IMR-90 (cell line): ENCODE data around the gene BRIP1. TPM values are rescaled to one million over a fixed set of nuclear protein-coding genes. Genes with fewer than 3 reads are reported as not detected.

Experiments
- ATAC-seq: fragments of 200-7000 bp; cut with Tn5 transposase; 2 replicates; pipeline ENCODE4 v1.9.1; 2020; ENCODE audit warnings: low read depth, mild to moderate bottlenecking, moderate library complexity
- BruUV-seq: library from RNA; stranded (reverse); fragments of 400-500 nt; replicated peaks from 2 replicates; lab custom pipeline; 2021; lab: Mats Ljungman, UMichigan
- CTCF ChIA-PET: fragments of 300-600 bp; formaldehyde crosslinking; extraction: SDS; loops from one replicate; lab custom pipeline; 2021; ENCODE audit warnings: antibody characterized with exemption; lab: Yijun Ruan, JAX
- POLR2A ChIA-PET: fragments of 300-600 bp; sonication (Branson Sonifier 250); formaldehyde crosslinking; loops from one replicate; lab custom pipeline; 2022; ENCODE audit warnings: antibody characterized with exemption; ENCODE audit not compliant: unreplicated experiment; lab: Charles Lee
- DNase-seq: peaks from one replicate; pipeline ENCODE4 v3.0.0; 2013
- H2AFZ ChIP-seq: replicated peaks from 2 replicates; pipeline ENCODE3; 2013; ENCODE audit warnings: low read length, mild to moderate bottlenecking; ENCODE audit not compliant: poor library complexity
- H2AK5ac ChIP-seq: 2 replicates; pipeline ENCODE4 v1.6.1; 2013; ENCODE audit warnings: low read depth, low read length, inconsistent platforms
- H2AK9ac ChIP-seq: replicated peaks from 2 replicates; pipeline ENCODE3; 2013; ENCODE audit warnings: mild to moderate bottlenecking, low read depth, low read length, moderate library complexity; ENCODE audit not compliant: poor library complexity
- H2BK120ac ChIP-seq: 2 replicates; pipeline ENCODE4 v1.6.1; 2013; ENCODE audit warnings: low read depth, low read length, inconsistent platforms
- H2BK15ac ChIP-seq: 3 replicates; pipeline ENCODE4 v1.6.1; 2013; ENCODE audit warnings: low read depth, low read length, inconsistent platforms
- H2BK20ac ChIP-seq: 2 replicates; pipeline ENCODE4 v1.6.1; 2013; ENCODE audit warnings: low read depth, mild to moderate bottlenecking, inconsistent platforms, low read length, moderate library complexity
- H2BK5ac ChIP-seq: 2 replicates; pipeline ENCODE4 v1.6.1; 2013; ENCODE audit warnings: mild to moderate bottlenecking, low read depth, low read length, inconsistent platforms; ENCODE audit not compliant: poor library complexity, severe bottlenecking
- H3K14ac ChIP-seq: replicated peaks from 2 replicates; pipeline ENCODE4 v1.6.1; 2013; ENCODE audit warnings: low read depth, low read length, inconsistent platforms
- H3K18ac ChIP-seq: 2 replicates; pipeline ENCODE4 v1.6.1; 2013; ENCODE audit warnings: low read depth, low read length, control low read depth
- H3K23ac ChIP-seq: 2 replicates; pipeline ENCODE4 v1.6.1; 2013; ENCODE audit warnings: low read depth, low read length, inconsistent platforms
- H3K27ac ChIP-seq: 2 replicates; pipeline ENCODE4 v1.5.1; 2013; ENCODE audit warnings: mild to moderate bottlenecking, control low read depth, low read length; ENCODE audit not compliant: insufficient read depth
- H3K27me3 ChIP-seq: 2 replicates; pipeline ENCODE4 v1.6.1; 2013; ENCODE audit warnings: low read length; ENCODE audit not compliant: control insufficient read depth, insufficient read depth
- H3K36me3 ChIP-seq: 2 replicates; pipeline ENCODE4 v1.6.1; 2013; ENCODE audit warnings: low read length, mixed read lengths; ENCODE audit not compliant: control insufficient read depth, insufficient read depth
- H3K4ac ChIP-seq: 2 replicates; pipeline ENCODE4 v1.6.1; 2013; ENCODE audit warnings: low read depth, low read length, inconsistent platforms
- H3K4me1 ChIP-seq: 2 replicates; pipeline ENCODE4 v1.6.1; 2013; ENCODE audit warnings: low read length, mixed read lengths; ENCODE audit not compliant: control insufficient read depth, insufficient read depth
- H3K4me2 ChIP-seq: 2 replicates; pipeline ENCODE4 v1.6.1; 2013; ENCODE audit warnings: low read depth, mild to moderate bottlenecking, control low read depth, low read length, moderate library complexity
- H3K4me3 ChIP-seq: 2 replicates; pipeline ENCODE4 v1.5.1; 2013; ENCODE audit warnings: low read depth, mild to moderate bottlenecking, control low read depth, low read length, moderate library complexity; ENCODE audit not compliant: insufficient read depth
- H3K56ac ChIP-seq: 2 replicates; pipeline ENCODE4 v1.6.1; 2013; ENCODE audit warnings: low read length, inconsistent platforms; ENCODE audit not compliant: insufficient read depth; ENCODE audit errors: extremely low read depth
- H3K79me1 ChIP-seq, 2 experiments: 2 replicates each; pipeline ENCODE4 v1.6.1; 2013; ENCODE audit warnings: low read length in 2 of 2, inconsistent platforms in 1 of 2, low read depth in 1 of 2
- H3K9ac ChIP-seq: 2 replicates; pipeline ENCODE4 v1.6.1; 2013; ENCODE audit warnings: low read depth, low read length, control low read depth
- H3K9me1 ChIP-seq: 2 replicates; pipeline ENCODE4 v1.6.1; 2013; ENCODE audit warnings: low read length, inconsistent platforms; ENCODE audit not compliant: insufficient read depth
- H3K9me3 ChIP-seq: 2 replicates; pipeline ENCODE4 v1.6.1; 2013; ENCODE audit warnings: low read length; ENCODE audit not compliant: control insufficient read depth, insufficient read depth
- H4K20me1 ChIP-seq: 2 replicates; pipeline ENCODE4 v1.6.1; 2013; ENCODE audit warnings: low read length, inconsistent platforms; ENCODE audit not compliant: insufficient read depth
- H4K5ac ChIP-seq: 2 replicates; pipeline ENCODE4 v1.6.1; 2013; ENCODE audit warnings: mild to moderate bottlenecking, low read depth, low read length, control low read depth
- H4K8ac ChIP-seq, 2 experiments: 2 replicates each; pipeline ENCODE4 v1.6.1; 2013; ENCODE audit warnings: low read depth in 2 of 2, low read length in 2 of 2, control low read depth in 1 of 2, inconsistent platforms in 1 of 2
- H4K91ac ChIP-seq: 2 replicates; pipeline ENCODE4 v1.6.1; 2013; ENCODE audit warnings: low read depth, low read length, inconsistent platforms; ENCODE audit not compliant: insufficient read depth
- CHD1 ChIP-seq: IDR thresholded peaks from 2 replicates; pipeline ENCODE4 v1.6.1; 2012; ENCODE audit warnings: low read depth, low read length, improper control_type of control experiment
- FOS ChIP-seq: fragments of 150-350 bp; IDR thresholded peaks from 2 replicates; pipeline ENCODE4 v1.6.1; 2016; ENCODE audit warnings: low read depth, low read length
- MAFK ChIP-seq: IDR thresholded peaks from 2 replicates; pipeline ENCODE4 v1.6.1; 2012; ENCODE audit warnings: low read depth, low read length, improper control_type of control experiment
- MXI1 ChIP-seq: IDR thresholded peaks from 2 replicates; pipeline ENCODE4 v1.6.1; 2012; ENCODE audit warnings: low read depth, mild to moderate bottlenecking, low read length, moderate library complexity, borderline replicate concordance
- WGBS, 2 experiments: methylation state at CpG; one replicate each; pipeline versions ENCODE4 v1.1.5 to v1.1.7; 2013; ENCODE audit warnings: missing lambda C conversion rate in 2 of 2; ENCODE audit not compliant: insufficient read length in 1 of 2; ENCODE audit errors: extremely low coverage in 2 of 2; 5-methylcytosine and 5-hydroxymethylcytosine counted together
- dilution Hi-C: fragments of 300-500 bp; cut with HindIII; formaldehyde crosslinking; loops from one replicate; pipeline ENCODE4 v1.14.3; 2018; ENCODE audit warnings: low sequenced_read_pairs; ENCODE audit not compliant: unreplicated experiment
- in situ Hi-C: fragments of 300-500 bp; cut with MboI; formaldehyde crosslinking; loops from 3 replicates; pipeline ENCODE4 v1.14.3; 2019; ENCODE audit warnings: low sequenced_read_pairs, inconsistent platforms, mixed read lengths
- intact Hi-C: fragments of 100-400 bp; cut with micrococcal nuclease; formaldehyde crosslinking; loops from 2 replicates; pipeline ENCODE4 v1.10.0; 2022
- polyA plus RNA-seq, 3 experiments: library from polyadenylated mRNA; depleted of rRNA; stranded (reverse); fragments of >200 nt; gene quantifications; 2 replicates each; pipeline ENCODE4 v1.2.3, GENCODE V29; 2012; ENCODE audit warnings: low replicate concordance in 1 of 3
- total RNA-seq: library from RNA; depleted of rRNA; stranded (reverse); fragments of >200 nt; gene quantifications from 2 replicates; pipeline ENCODE4 v1.2.3, GENCODE V29; 2012

BRIP1 gene
- total and polyA plus RNA-seq, 2 of the 4 experiments (the other 2 are of a cell fraction) = 6.1 to 19.7 TPM

- no peak overlapping the region for H2BK120ac ChIP-seq
These were observed 153.8 kb downstream of the BRIP1 start for GRCh38 chr17:61709567-61709966.

More at GRCh38 chr17:61709567-61709966, 153.8 kb downstream of the BRIP1 start:
- Histone ChIP-seq H3K36me3 (no peaks in the 10 kb centered on the region), H4K20me1 (no peaks in the 10 kb centered on the region), H3K14ac (no peak overlapping the region), H3K4ac (no peak overlapping the region), H3K9me3 (no peaks in the 10 kb centered on the region), H2BK20ac (no peak overlapping the region), H2AK5ac (no peak overlapping the region), H3K4me1 (no peaks in the 10 kb centered on the region), H4K8ac (no peak overlapping the region), H3K79me1 (no peaks in the 10 kb centered on the region), H3K9ac (no peak overlapping the region), H2BK15ac (no peak overlapping the region), H3K27ac (no peak overlapping the region), H3K18ac (no peak overlapping the region), H3K4me2 (no peak overlapping the region), H4K5ac (no peak overlapping the region), H3K4me3 (no peak overlapping the region), H3K27me3 (no peaks in the 10 kb centered on the region), H2AK9ac (no peak overlapping the region), H3K56ac (no peak overlapping the region), H4K91ac (no peak overlapping the region), H2AFZ (no peak overlapping the region), H3K23ac (no peak overlapping the region), H3K9me1 (no peaks in the 10 kb centered on the region), H2BK5ac (no peak overlapping the region)
- in situ Hi-C loops = no loop called here
- TF ChIP-seq FOS (no peak), CHD1 (no peak), MAFK (no peak), MXI1 (no peak)
- ChIA-PET POLR2A (no interaction called here), CTCF (no interaction called here)
- no CpG with 5 or more reads among the region's 1 CpG for WGBS, 2 experiments
- DNase-seq (no peak), ATAC-seq (no peak)
- intact Hi-C loops = no loop called here
- no TSS peak for BruUV-seq
- dilution Hi-C loops = no loop called here
